Uterus (tissue), 4 donors: ENCODE results near the gene EXOSC5. TPM values are rescaled to one million over a fixed set of nuclear protein-coding genes. Genes with fewer than 3 reads are reported as not detected.

Source experiments
- DNase-seq, 2 donors: peaks; one replicate each; pipeline ENCODE4 v3.0.0-alpha.2; 2019 to 2020
- H3K27ac ChIP-seq, 2 donors: fragments of 200-600 bp; sonication (generic); 1 replicate in 1 of 2; 2 replicates in 1 of 2; pipeline ENCODE4 v1.5.1; 2016 to 2018
- H3K27me3 ChIP-seq, 2 donors: fragments of 200-600 bp; sonication (generic); one replicate each; pipeline ENCODE4 v1.5.1; 2018 to 2019; ENCODE audit warnings: control low read depth in 1 of 2
- H3K36me3 ChIP-seq, 2 donors: fragments of 200-600 bp; sonication (generic); one replicate each; pipeline ENCODE4 v1.5.1; 2019; ENCODE audit warnings: control low read depth in 1 of 2
- H3K4me1 ChIP-seq, 2 donors: fragments of 200-600 bp; sonication (generic); one replicate each; pipeline ENCODE4 v1.5.1; 2018 to 2019; ENCODE audit warnings: control low read depth in 1 of 2
- H3K4me3 ChIP-seq, 2 donors: fragments of 200-600 bp; sonication (generic); 1 replicate in 1 of 2; 2 replicates in 1 of 2; pipeline ENCODE4 v1.5.1; 2018 to 2019; ENCODE audit warnings: mild to moderate bottlenecking in 1 of 2
- H3K9me3 ChIP-seq, 2 donors: fragments of 200-600 bp; sonication (generic); one replicate each; pipeline ENCODE4 v1.5.1; 2019; ENCODE audit warnings: control low read depth in 1 of 2
- CTCF ChIP-seq, 4 experiments: fragments of 200-600 bp in 2 of 4; fragments of 450-650 bp in 2 of 4; sonication (generic) in 2 of 4; IDR thresholded peaks; one replicate each; pipeline ENCODE4 v1.5.1; 2016 to 2019; ENCODE audit warnings: antibody characterized with exemption in 4 of 4, mild to moderate bottlenecking in 2 of 4, moderate library complexity in 1 of 4
- POLR2A ChIP-seq, 2 donors: fragments of 450-650 bp; IDR thresholded peaks; one replicate each; pipeline ENCODE4 v1.6.1; 2016; ENCODE audit warnings: antibody characterized with exemption in 2 of 2, mild to moderate bottlenecking in 1 of 2, moderate library complexity in 1 of 2
- intact Hi-C: fragments of 100-400 bp; cut with DNase I; formaldehyde crosslinking; loops from one replicate; pipeline ENCODE4 v1.15.1; 2023; ENCODE audit warnings: low total_unique reads
- total RNA-seq, 4 donors: library from RNA; depleted of rRNA in 3 of 4; stranded (reverse); fragments of >200 nt in 3 of 4; gene quantifications; one replicate each; pipeline versions ENCODE4 v1.1.0 to v1.2.4, GENCODE V29; 2014 to 2023
- donor health status: DM: yes; HTN: yes; CAD: no.

The EXOSC5 gene
- total RNA-seq: 10 to 100 TPM in 1 of 4 donors, 1 to 10 TPM in 3; 1.5 to 11.4 (median 4.5) TPM

- peaks cover 0 to 6% of the 10 kb centered on the region in 2 donors for H3K4me1 ChIP-seq
- TF ChIP-seq POLR2A (IDR thresholded peaks at IDR 0.05) (peak in 1 of 2 donors; percentile 15), CTCF (IDR thresholded peaks at IDR 0.05) (peak in 3 of 4 experiments; percentile 8 to 27 (median 26))
- no peaks in the 10 kb centered on the region for H3K9me3 ChIP-seq
- intact Hi-C loops: no loop called here
- H3K4me3 ChIP-seq: peak within 1 kb of the TSS; percentile 89 to 98
- H3K27ac ChIP-seq: peak within 1 kb of the TSS; percentile 86 to 96
- no peaks in the 10 kb centered on the region for H3K36me3 ChIP-seq
- DNase-seq: peak; percentile 99 to 100
- no peaks in the 10 kb centered on the region for H3K27me3 ChIP-seq
Measured at GRCh38 chr19:41397086-41398049, at the start of gene EXOSC5, which contains the start of gene BCKDHA. Gene EXOSC5 (minus strand): TSS chr19:41397359. CDS start chr19:41397328, 31 bp downstream. Gene BCKDHA (plus strand): TSS chr19:41397818. CDS start chr19:41397828, 10 bp downstream.

DNA sequence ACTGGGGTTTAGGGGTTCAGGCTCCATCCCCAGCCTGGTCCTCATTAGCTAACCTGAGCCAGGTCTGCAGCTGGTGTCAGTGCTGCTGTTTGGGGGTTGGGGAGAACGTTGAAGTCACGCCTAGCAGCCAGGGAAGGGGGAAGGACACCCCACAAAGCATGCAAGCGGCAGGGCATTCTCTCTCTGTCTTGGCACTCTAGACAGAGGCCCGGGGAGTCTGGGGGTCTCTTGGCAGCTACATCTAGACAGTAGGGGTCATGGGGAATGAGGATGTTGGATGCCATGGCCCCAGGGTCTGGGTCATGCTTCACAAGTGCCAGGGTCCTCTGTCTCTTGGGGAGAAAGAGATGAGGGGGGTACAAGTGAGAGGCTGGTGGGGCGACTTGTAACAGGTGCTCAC, 48.4 kb upstream of the EXOSC5 start:
- no peak for TF ChIP-seq POLR2A (IDR thresholded peaks at IDR 0.05)
- TF ChIP-seq CTCF (IDR thresholded peaks at IDR 0.05): no peak
- Histone ChIP-seq H3K4me1 (no peaks in the 10 kb centered on the region), H3K27ac (no peak overlapping the region), H3K36me3 (no peaks in the 10 kb centered on the region), H3K9me3 (no peaks in the 10 kb centered on the region), H3K27me3 (no peaks in the 10 kb centered on the region), H3K4me3 (no peak overlapping the region)
- DNase-seq: no peak
- intact Hi-C loops: no loop called here

- intact Hi-C loops: no loop called here
- no peak for DNase-seq
- no peaks in the 10 kb centered on the region for H3K36me3 ChIP-seq
- H3K9me3 ChIP-seq: no peaks in the 10 kb centered on the region
- no peak overlapping the region for H3K4me3 ChIP-seq
- H3K27ac ChIP-seq: no peak overlapping the region
- no peaks in the 10 kb centered on the region for H3K27me3 ChIP-seq
- TF ChIP-seq CTCF (IDR thresholded peaks at IDR 0.05) (no peak), POLR2A (IDR thresholded peaks at IDR 0.05) (no peak)
- no peaks in the 10 kb centered on the region for H3K4me1 ChIP-seq
Measured at GRCh38 chr19:41443813-41444455, 46.8 kb upstream of the EXOSC5 start.

- Histone ChIP-seq H3K9me3 (no peaks in the 10 kb centered on the region), H3K4me3 (no peak within 1 kb of the TSS), H3K36me3 (no peaks in the 10 kb centered on the region), H3K27ac (no peak within 1 kb of the TSS), H3K27me3 (no peaks in the 10 kb centered on the region), H3K4me1 (no peaks in the 10 kb centered on the region)
- DNase-seq: no peak
- intact Hi-C loops: no loop called here
- no peak for TF ChIP-seq POLR2A (IDR thresholded peaks at IDR 0.05)
- TF ChIP-seq CTCF (IDR thresholded peaks at IDR 0.05): no peak
Measured at GRCh38 chr19:41442473-41443355, 45.6 kb upstream of the EXOSC5 start, which contains the start of gene ERICH4. Gene ERICH4 (plus strand): TSS chr19:41443156. CDS start chr19:41443170, 14 bp downstream.
